GM18505 (cell line): ENCODE results near the gene RTL5.

Experiments
- ATAC-seq: cut with Tn5 transposase; IDR thresholded peaks from one replicate; pipeline ENCODE4 v1.9.1; 2021; ENCODE audit not compliant: unreplicated experiment
- POLR2A ChIP-seq: IDR thresholded peaks from 4 replicates; pipeline ENCODE4 v1.6.1; 2011; ENCODE audit warnings: borderline replicate concordance; ENCODE audit not compliant: insufficient read depth, insufficient read length; ENCODE audit errors: extremely low read depth

RTL5 gene

DNA sequence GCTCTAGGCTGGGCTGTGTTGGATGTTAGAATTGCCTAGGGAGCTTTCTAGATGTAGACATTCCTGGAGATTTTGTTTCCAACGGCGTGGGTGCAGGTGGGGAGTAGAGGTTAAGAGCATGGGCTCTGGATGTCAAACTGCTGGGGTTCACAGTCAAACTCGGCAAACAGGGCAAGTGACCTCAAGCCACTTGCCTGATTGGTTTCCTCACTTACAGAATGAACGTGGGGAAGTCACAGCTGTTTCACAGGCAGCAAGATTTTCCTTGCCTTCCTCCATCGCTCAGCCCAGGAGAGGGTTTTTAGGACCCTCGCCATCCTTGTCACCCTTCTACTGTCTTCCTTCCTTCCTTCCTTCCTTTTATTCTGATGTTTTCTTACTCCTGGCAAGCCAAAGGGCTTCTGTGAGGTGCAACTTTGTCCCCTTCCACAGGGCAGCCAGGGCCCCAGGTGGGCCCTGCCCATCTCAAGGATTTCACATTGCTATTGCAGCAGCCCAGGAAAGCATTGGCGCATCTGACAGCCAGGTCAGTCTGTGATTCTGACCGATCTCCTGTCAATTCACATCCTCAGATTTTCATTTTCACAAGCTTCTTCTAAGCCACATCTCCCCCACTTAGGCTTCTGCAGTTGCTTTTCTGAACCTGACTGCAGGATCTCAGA lies 7.0 kb downstream of the RTL5 start:
- no peak for ATAC-seq
- TF ChIP-seq POLR2A = no peak

DNA sequence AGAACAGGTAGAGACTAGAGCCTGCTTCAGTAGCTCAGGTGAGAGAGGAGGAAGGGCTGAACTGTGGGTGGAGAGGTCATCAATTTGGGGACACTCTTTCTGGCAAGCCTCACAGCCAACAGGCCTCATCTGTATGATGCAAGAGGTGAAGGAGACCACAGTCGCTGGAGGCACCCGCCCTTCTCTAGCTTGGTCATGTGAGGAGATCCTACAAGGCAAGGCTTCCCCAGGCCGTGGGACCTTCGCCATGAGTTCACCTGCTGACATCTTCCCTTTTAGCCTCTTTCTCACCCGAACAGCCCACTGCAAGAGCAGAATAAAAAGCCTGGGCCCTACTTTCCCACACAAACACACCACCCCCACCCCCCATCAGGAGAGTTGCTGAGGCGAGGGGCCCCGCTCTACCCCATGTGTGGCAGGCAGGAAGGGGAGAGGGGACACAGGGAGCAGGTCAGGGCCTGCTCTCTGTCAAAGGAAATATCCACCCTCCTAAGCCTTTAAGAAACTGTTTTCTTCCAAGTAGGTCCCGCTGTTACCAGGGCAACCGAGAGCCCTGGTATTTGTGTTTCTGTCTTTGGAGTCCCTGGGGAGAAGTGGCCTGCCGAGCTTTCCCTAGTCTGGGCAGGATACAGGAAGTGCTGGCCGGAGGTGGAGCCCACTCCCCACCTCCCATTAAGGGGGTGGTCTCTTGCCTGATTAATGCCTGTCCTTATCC lies 8.1 kb downstream of the RTL5 start:
- TF ChIP-seq POLR2A = no peak
- no peak for ATAC-seq

DNA sequence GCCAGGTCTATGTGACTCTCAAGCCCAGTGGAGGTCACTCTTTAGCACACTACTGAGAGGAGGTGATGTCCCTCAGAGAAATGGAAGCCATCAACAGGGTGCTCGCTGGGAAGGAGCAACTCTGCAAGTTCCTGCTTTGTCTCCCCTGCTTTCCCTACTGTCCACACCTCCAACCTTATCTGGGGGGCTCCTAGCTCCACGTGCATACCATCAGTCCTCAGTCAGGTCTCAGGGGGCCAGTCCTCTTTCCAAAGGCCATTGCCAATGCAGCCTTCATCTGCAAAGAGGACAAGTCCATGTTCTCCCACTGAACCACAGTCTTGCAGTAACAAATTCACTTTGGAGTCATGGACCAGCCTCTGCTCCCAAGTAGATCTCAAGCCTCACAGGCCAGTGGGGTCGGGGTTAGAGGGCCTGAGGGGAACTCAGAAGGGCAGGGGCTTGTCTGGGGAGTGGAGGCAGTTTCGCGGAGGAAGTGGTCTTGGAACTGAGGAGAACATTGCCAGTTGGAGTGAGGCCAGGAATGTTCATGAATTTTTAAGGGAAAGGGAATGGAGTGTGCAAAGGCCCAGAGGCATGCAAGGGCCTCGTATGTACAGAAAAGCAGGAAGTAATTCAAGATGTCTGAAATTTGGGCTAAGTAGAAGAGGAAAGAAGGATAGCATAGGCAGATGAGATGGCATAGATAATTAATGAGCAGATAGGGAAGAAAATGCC lies 8.9 kb downstream of the RTL5 start:
- ATAC-seq = no peak
- no peak for TF ChIP-seq POLR2A

DNA sequence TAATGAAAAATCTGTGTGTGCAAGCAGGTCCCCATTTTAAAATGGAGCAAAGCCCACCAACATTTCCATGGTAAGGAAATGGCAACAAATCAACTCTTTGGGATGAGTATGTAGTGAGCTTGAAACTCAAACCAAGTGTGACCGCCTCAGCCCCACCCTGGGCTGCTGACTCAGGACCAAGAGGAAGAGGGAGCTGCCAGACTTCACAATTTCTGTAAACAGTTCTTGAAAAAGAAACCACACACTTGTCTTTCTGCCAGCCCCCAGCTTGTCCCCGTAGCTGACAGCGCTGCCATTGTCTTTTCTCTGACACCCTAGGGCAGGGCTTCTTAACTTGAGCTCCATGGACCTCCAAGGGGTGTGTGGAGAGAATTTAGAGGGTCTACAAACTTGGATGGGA lies 10.3 kb downstream of the RTL5 start:
- no peak for TF ChIP-seq POLR2A
- no peak for ATAC-seq

DNA sequence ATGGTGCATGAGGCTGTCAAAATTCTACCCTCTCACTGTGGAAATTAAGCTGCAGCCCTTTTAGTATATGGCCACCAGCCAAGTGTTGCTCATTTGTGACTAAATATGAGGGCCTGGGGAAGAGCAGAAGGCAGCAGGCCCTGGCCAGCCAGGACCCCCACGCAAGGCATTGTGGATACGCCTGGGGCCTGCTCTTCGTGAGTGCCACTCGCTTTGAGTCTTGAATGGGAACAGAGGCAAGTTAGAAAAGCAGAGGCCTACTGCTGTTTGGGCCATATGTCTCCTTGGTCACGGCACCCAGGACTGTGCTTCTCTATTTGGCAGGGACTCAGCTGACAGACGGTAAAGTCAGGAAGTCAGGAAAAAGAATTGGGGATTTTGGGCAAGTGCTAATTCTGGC lies 10.9 kb downstream of the RTL5 start:
- no peak for TF ChIP-seq POLR2A
- ATAC-seq = no peak

DNA sequence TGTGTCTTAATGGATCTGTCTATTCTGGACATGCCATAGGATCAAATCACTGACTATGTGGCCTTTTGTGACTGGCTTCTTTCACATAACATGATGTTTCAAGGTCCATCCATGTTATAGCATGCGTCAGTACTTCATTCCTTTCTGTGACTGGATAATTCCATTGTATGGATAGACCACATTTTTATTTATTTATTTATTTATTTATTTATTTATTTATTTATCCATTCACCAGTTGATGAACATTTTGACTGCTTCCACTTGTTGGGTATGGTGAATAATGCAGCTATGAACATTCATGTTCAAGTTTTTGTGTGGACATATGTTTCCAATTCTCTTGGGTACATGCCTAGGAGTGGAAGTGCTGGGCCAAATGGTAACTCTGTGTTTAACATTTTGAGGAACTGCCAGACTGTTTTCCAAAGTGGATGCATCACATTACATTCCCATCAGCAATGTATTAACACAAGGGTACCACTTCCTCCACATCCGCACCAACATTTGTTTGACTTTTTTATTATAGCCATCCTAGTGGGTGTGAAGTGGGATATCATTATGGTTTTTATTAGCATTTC lies 14.0 kb downstream of the RTL5 start:
- no peak for TF ChIP-seq POLR2A
- no peak for ATAC-seq

DNA sequence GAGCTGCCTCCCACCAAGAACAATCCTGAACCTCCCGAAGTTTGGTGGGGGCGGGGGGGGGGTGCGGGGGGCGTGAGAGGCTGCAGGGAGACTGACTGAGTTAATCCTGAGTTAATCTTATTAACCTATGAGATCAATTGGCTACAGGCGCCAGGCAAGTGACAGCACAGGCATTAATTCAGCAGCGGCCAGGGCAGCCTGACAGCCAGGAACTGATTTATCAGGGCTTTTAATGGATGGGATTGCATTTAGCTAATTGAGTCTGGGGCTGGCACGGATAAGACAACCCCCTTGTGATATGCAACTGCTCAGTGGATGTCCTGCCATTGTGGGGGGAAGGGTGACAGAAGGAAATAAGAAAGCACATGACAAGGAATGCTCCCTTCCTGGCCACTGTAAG lies 16.3 kb downstream of the RTL5 start:
- ATAC-seq = no peak
- TF ChIP-seq POLR2A = no peak

DNA sequence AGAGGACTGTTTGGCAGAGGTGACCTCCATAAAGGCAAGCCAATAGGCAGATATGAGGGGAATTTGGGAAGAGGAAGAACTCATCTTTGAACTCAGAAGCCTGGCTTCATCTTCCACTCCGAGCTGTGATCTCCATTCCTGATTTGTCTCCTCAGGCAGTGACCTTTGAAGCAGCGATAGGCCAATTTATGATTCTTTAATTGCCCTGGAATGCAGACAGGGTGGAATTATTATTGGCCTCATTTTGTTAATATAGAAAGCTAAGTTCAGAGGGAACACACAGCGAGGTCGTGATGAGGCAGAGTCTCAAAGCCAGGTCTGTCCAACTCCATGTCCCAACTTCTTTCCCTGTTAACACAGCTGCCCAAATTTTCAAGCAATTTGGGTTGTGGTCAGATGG lies 16.9 kb downstream of the RTL5 start:
- ATAC-seq = no peak
- TF ChIP-seq POLR2A = no peak

DNA sequence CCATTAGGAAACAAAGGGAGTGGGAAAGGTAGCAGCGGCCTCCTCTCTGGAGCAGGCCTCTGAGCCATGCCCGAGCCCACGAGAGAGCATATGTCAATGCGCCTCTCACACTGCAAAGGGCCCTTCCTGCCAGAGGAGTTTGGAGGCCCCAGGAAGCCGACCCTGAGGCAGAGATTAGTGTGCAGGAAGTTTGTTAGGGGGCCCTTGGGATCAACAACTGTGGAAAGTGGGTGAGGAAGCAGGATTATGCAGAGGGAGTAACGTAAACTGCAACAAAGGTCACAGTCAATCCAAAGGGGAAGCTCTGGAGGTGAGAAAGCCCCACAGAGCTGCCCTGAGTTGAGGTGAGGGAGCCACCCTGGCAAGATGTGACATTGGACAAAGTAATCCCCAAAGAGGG lies 17.4 kb downstream of the RTL5 start:
- TF ChIP-seq POLR2A = no peak
- no peak for ATAC-seq

DNA sequence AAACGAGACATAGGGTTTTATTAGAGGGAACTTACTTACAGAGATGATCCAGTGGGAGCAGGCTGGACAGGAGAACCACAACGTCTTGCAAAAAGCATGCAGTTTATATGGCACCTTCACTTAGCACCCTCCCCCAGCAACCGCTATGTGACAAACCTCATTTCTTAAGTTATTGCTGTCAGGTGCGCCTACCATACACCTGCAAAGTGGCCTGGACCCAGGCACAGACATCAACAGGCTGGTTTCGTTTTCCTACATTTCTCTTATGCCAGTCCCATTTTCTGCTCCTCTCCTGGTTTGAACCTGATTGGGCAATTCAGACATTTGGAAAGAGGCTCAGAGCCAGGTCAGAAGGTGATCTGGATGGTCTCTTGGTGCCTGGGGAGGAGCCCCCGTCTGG lies 18.3 kb downstream of the RTL5 start:
- no peak for TF ChIP-seq POLR2A
- ATAC-seq = no peak

DNA sequence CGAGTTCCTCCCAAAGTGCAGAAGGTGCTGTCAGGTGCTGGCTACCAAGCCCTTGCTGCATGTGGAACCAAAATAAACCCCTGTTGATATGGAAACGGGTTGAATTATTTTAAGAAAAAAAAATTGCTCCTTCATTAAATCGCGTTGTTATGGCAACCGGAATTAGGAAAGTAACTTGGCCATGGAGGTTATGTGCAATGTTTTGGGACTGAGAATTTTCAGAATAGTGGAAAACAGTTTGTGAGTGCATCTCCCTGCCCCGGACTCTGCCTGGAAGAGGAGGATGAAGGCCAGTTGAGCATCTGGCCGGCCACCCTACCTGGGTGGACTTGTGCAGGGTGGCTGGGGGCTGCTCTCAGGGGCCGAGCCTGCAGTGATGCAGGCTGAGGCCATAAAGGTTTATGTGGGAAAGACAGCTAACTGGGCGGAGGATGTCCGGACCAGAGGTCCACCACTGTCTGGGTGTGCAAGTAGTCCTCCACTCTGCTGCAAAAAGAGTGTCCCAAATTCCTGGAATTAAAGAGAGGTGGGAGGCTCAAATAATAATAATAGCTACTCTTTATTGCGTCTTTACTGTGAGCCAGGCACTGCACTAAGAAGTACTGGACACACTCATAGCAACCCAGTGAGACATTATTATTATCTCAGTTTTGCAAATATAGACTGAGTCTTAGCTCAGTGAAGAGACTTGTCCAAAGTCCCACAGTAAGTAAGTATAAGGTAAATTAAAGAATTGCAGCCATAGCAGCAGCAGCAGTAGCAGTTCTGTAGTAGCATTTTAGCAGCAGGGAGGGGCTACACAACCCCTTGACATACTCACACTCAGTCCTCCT lies 20.6 kb downstream of the RTL5 start:
- TF ChIP-seq POLR2A = no peak
- ATAC-seq = no peak

DNA sequence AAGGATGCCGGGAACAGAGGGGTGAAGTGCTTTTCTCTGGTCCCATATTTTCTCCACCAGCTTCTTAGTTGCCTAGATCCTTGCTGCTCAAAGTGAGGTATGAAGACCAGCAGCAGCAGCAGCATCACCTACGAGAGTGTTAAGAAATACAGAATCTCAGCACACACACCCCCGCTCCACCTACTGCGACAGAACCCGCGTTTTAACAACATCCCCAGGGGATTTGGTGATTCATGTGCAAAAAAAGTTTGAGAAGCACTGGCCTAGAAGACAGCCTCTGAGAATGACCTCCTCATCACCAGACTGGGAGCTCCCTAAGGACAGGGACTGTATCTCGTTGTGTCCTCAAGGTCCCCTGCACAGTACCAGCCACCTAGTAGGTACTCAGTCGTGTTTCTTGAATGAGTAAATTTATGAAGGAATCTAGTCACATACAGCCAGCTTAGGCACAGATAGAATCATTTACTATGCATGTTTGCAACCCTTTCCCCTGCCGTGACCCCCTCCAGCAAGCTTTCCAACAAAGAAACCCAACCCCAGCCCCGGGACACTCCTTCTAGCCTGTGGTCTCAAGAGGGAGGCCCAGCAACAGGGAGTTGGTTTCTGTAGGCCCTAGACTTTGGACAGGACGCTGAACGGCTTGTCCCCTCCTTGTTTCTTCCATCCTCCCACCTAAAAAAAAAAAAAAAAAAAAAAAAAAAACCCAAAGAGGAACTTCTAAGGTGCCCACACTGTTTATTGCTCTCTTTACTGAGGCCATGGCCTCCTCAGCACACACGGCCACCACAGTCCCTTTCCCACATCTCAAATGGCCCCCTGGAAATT lies 21.5 kb downstream of the RTL5 start:
- ATAC-seq = no peak
- no peak for TF ChIP-seq POLR2A

DNA sequence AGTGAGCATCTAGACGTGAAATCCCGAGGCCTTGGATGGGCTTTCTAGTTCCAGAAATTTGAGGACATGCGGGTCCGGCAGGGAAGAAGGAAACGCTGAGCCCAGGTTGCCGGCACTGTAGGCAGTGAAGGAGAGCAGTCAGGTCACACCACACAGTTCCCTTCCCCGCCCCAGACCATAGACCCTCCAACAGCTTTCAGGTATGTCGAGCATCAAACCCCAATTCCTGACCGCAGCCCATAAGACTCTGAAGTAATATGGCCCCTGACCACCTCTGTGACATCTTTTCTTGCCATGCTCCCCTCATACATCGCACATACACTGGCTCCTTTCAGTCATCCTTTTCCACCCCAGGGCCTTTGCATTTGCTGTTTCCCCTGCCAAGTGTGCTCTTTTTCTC lies 23.0 kb downstream of the RTL5 start:
- no peak for TF ChIP-seq POLR2A
- ATAC-seq = no peak
